GM11168 (cell line): ENCODE data around the gene CDC42BPB.
"Not testable (repeated sequence)": the region's sequence is repeated elsewhere in the genome, so short reads cannot be mapped to it uniquely, and the experiment has no call there.

Experiments
- in situ Hi-C: fragments of 300-500 bp; cut with MboI; formaldehyde crosslinking; loops from one replicate; pipeline ENCODE4 v1.12.0; 2022; ENCODE audit warnings: low sequenced_read_pairs; ENCODE audit not compliant: unreplicated experiment

CDC42BPB gene

GRCh38 chr14:102937331-102938175 lies 119.8 kb downstream of the CDC42BPB start:
- in situ Hi-C loops = no loop called here

- in situ Hi-C loops = no loop called here
These were observed 121.6 kb downstream of the CDC42BPB start for GRCh38 chr14:102935756-102936155.

GRCh38 chr14:102933618-102934231 lies 123.6 kb downstream of the CDC42BPB start:
- in situ Hi-C loops = no loop called here

GRCh38 chr14:102932484-102933248 lies 124.7 kb downstream of the CDC42BPB start:
- in situ Hi-C loops = no loop called here

GRCh38 chr14:102931580-102932285 lies 125.6 kb downstream of the CDC42BPB start:
- in situ Hi-C loops = no loop called here

DNA sequence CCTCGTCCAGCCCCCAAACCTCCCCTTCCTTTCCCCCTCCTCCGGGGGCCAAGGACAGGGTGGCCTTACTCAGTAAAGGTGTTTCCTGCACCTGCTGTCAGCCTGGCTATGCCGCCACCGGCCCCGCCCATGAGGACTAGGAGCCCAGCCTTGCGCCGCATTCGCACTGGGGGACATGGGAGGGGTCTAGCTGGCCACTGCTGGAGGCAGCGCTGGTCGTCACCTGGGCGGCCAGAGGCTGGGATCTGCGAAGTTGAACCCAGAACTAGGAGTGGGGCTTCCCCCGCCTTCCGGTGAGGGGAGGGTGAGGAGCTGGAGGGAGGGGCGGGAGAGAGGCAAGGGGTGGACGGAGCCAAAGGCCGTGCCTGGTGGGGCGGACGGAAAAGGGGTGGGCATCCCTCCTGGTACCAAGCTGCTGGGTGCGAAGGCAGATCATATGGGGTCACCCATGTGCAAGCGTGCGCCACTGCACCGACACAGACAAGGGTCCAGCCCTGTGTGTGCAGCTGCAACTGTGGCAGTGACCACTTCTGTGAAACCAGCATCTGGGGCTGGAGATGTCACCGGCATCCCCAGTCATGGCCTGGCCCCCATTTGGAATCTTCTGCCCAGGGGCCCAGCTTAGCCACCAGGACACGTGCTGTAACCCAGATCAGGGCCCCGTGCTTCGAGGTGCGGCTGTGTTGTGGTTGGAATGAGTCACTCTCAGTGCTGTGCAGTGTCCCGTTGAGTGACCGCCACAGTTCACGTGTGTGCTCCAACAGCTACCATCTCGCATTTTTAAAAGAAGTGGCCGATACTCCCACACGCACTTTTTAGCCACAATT lies 126.4 kb downstream of the CDC42BPB start:
- in situ Hi-C loops = no loop called here

GRCh38 chr14:102930138-102930752 lies 127.1 kb downstream of the CDC42BPB start:
- in situ Hi-C loops = no loop called here

- in situ Hi-C loops = no loop called here
These were observed 127.9 kb downstream of the CDC42BPB start for GRCh38 chr14:102929241-102930137.

DNA sequence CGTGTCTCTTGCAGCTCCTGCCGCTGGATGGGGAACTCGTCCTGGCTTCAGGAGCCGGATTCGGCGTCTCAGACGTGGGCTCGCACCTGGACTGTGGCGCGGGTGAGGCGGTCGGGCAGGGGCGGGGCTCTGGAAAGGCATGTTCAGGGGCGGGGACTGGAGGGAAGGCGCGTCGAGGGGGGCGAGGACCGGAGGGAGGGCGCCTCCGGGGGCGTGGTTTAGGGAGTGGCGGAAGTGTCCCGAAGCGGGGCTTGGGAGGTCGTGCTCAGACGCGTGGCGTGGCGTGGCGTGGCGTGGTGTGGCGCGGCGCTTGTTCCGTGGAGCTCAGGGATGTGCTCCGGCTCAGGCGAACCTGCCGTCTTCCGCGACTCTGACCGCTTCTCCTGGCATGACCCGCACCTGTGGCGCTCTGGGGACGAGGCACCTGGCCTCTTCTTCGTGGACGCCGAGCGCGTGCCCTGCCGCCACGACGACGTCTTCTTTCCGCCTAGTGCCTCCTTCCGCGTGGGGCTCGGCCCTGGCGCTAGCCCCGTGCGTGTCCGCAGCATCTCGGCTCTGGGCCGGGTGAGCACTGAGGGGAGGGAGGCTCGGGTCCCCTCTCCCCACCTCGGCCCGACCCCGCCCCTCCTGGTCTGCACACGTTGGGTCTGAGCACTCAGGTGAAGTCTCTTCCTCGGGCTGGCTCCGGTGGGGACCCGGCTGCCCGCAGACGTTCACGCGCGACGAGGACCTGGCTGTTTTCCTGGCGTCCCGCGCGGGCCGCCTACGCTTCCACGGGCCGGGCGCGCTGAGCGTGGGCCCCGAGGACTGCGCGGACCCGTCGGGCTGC lies 128.7 kb downstream of the CDC42BPB start:
- in situ Hi-C loops = no loop called here

DNA sequence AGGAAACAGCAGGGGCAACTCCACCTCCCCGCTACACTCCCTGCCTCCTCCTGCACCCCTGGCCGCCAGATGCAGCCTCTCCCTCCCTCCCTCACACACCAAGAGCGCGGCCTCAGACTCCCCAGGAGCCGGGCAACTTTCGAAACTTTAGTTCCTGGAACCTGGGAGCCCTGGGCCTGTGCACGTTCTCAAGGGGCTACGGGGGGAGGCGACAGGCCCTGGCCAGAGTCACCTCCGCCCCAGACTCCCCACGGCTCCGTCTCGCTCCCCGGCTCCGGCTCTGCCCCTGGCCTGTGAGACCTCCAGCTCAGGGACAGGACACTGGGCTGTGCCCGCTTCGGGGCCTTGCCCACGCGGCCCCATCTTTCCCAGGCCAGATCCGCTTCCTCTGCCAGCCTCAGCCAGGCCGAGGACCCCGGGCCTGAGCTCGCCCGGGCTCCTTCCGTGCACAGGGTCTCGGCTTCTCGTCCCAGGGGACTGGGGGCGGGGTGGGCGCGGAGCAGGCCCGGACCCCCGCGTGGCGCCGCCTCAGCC lies 129.4 kb downstream of the CDC42BPB start:
- in situ Hi-C loops = no loop called here

DNA sequence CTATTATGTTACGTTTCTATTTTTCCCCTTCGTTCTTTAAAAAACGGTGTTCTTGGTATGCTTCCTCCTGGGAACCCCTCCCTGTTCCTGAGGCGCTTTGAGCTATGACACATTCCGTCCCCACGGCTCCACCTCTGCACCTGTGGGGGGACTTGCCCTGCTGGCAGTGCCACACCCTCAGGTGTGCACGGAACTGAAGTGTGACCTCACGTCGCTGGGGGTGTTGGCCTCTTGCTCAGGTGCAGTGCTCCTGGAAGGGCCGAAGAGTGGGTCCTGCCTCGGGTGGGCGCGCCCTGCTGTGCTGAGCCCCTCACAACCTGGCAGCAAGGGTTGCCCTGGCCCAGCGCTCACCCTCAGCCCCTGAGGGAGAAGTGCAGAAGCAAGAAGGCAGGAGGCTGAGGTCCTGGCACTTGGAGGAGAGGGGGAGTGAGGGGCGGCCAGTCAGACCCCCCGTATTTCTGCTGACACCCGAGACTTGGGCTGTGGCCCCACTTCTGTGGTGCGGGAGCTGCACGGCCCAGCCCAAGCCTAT lies 129.9 kb downstream of the CDC42BPB start:
- in situ Hi-C loops = no loop called here

- in situ Hi-C loops = not testable (repeated sequence)
These were observed 130.5 kb downstream of the CDC42BPB start for GRCh38 chr14:102926840-102927239.

DNA sequence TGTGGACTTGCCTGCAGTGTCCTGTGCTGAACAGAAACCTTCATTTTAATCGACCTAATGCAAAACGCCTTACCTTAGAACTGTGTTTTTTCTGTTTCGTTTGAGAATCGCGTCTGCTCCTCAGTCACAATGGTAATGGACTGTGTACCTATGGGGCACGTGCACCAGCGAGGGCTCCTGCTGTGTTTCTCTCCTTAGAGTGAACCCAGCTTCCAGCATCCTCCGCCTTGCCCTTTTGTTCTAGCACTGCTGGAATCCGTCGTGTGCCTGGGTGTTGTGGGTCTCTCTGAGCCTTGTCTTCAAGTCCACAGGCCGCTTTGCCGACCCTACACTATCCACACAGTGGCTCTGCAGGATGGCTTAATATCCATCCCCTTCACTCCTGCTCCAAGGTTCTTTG lies 131.2 kb downstream of the CDC42BPB start:
- in situ Hi-C loops = no loop called here

DNA sequence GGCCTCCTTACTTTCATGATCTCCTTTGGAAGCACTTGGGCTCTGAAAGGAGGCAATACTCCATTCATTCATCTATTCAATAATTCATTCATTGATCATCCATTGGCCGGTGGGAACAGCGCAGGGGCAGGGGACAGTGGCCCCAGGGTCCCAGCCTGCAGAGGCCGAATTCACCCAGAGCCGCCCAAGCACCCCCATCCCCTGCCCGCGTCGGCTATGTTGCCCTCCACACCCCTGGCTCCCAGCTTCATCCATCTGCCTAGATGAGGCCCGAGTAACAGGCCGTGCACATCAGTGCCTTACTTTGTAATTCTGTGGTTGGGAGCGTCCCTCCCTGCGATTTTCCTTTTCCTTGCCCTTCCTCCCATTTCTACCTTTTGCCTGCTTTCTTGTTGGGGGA lies 131.7 kb downstream of the CDC42BPB start:
- in situ Hi-C loops = no loop called here

DNA sequence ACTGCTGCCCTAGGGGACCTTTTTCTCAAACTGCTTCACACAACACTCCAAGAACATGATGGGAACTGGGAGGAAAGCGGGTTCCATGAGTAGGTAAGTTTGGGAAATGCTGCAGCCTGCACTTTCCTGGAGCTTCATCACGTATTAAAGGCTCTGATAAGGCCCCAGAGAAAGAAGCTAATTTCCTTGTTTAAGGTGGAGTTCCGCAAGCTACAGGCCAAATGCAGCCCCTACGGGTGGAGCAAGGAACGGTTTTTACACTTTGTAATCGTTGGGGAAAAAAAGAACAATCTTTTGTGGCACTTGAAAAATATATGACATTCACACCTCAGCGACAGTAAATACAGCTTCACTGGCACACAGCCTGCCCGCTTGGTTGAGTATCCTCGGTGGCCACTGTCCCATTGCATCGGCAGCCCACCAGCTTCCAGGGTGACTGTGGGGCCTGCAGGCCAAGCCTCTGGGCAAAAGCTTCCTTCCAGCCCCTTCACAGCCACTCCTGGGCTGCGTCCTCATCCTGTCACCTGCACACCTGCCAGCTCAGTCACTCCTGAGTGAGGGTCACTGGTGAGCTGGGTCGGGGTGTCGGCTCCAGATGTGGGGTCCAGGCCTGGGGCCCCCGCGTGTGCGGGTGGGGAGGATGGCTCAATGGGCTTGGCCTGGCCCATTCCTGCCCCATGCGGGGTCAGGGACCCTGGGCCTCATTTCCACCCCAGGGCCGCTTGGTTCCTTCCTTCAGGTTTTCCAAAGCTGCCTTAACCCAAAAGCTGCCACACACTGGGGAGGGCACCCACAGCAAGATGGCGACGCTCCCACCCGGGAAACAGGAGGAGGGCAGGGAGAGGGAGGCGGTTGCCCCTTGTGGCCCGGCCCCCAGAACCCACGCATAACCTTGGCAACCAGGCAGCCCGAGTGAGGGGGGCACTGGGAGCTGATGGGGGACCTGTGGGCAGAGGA lies 132.4 kb downstream of the CDC42BPB start:
- in situ Hi-C loops = no loop called here
